ENCODE results near the gene CLIC1. TPM values are rescaled to one million over a fixed set of nuclear protein-coding genes. Genes with fewer than 3 reads are reported as not detected.

The CLIC1 gene
- total RNA-seq, 2 donors from 2014 or later: 90.9 to 194 TPM

DNA sequence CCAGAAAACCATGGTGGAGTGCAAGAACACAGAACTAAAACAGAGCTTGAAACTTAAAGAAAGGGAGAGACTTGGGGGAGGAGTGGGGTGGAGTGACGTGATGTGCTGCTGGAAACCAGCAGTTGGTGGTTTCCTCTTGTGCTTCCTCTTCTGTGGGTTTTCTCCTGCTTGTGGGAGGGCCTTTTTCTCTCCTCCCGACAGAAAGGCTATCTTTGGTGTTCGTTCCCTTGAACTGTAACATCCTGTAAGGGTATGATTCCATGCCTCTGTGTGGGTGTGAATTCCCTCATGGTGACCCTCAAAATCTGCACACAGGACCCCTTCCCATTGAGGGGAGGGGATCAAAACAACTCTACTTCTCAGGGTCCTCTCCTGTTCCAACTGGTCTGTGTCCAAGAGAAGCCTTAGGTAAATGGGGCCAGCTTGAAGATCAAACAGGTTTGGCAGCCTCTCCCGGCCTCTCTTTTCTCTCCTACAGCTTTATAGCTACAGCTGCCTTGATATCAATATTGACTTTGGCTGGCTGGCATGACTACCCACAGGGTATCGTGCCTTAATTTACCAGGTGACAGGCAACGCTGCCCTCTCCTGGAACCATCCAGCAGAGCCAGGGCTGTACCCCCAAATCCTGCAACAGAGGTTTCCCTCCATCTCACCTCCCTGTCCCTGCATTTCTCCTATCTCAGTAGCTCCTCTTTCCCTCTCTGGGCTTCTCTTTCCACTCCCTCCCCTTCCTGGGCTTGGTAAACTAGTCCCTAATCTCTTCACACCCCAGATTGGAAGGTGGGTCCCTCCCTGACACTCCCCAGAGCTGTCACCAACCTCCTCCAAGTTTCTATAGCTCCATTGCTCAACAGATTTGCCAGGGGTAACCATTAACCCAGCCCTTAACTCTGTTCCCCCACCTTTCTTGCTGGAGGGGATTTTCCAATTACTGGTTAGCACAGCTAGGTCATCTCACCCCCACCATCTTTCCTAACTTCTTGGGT, 2.0 kb upstream of the CLIC1 start:
- peaks cover 11% of the 10 kb centered on the region for H3K36me3 ChIP-seq
- H3K9me3 ChIP-seq: no peaks in the 10 kb centered on the region
- peaks cover 0 to 57% of the 10 kb centered on the region in 2 donors for H3K4me1 ChIP-seq
- peak overlapping the region; percentile 93 to 96 for H3K27ac ChIP-seq
- no peak overlapping the region for H3K4me3 ChIP-seq
- peak; percentile 68 for DNase-seq (ENCODE audit: low spot score)
- TF ChIP-seq, protein P1, sequence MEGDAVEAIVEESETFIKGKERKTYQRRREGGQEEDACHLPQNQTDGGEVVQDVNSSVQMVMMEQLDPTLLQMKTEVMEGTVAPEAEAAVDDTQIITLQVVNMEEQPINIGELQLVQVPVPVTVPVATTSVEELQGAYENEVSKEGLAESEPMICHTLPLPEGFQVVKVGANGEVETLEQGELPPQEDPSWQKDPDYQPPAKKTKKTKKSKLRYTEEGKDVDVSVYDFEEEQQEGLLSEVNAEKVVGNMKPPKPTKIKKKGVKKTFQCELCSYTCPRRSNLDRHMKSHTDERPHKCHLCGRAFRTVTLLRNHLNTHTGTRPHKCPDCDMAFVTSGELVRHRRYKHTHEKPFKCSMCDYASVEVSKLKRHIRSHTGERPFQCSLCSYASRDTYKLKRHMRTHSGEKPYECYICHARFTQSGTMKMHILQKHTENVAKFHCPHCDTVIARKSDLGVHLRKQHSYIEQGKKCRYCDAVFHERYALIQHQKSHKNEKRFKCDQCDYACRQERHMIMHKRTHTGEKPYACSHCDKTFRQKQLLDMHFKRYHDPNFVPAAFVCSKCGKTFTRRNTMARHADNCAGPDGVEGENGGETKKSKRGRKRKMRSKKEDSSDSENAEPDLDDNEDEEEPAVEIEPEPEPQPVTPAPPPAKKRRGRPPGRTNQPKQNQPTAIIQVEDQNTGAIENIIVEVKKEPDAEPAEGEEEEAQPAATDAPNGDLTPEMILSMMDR (IDR thresholded peaks at IDR 0.05): peak in 1 of 2 donors; percentile 19
- H3K27me3 ChIP-seq: no peaks in the 10 kb centered on the region

DNA sequence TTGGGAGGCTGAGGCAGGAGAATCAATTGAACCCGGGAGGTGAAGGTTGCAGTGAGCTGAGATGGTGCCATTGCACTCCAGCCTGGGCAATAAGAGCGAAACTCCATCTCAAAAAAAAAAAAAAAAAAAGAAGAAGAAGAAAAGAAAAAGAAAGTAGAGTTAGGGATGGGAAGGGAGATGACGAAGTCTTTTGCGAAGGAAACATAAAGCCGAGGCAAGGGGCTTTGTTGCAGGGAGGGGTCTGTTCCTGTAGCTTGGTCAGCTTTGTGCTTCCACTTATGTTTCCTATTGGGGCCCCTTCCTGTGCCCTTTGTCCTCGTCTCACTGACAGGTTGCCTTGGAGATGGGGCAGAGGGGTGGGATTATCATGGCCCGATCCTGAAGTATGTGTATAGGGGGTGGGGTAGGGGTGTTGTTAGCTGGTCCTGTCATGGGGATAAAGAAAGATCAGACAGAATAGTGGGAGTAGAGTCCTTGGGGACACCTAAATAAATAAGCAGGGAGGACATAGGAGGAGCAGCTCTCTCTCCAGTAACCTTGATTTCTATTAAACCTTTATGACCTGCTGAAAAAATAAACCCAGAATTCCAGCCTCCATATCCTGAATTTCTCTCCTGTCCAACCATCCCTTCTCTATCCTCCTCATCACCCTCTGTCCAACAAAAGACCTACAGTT, 1.1 kb upstream of the CLIC1 start:
- no peak for DNase-seq (ENCODE audit: low spot score)
- Histone ChIP-seq H3K36me3 (peaks cover 19% of the 10 kb centered on the region), H3K4me3 (no peak overlapping the region), H3K27ac (peak overlapping the region; percentile 93 to 96), H3K9me3 (no peaks in the 10 kb centered on the region), H3K27me3 (no peaks in the 10 kb centered on the region), H3K4me1 (peaks cover 0 to 57% of the 10 kb centered on the region in 2 donors)
- TF ChIP-seq, protein P1 (IDR thresholded peaks at IDR 0.05): no peak

DNA sequence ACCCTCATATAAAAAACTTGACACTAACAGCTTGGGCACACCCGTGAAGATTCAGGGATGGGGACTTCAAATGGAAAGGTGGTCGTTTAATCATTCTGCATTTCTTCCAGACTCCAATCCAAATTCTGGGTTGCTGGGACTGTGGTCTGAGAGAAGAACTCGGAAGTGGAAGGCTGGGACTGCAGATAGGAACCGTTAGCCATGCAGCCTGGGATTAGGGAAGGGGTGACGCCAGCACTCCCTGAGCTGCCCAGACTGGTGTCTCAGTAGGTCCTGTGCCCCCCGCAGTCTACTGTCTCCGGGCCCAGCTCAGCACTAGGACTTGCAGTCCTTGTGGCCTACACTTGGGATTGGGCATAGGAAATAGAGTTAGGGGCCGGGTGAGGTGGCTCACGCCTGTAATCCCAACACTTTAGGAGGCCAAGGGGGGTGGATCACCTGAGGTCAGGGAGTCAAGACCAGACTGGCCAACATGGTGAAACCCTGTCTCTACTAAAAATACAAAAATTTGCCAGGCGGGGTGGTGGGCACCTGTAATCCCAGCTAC, 511 bp upstream of the CLIC1 start:
- H3K4me3 ChIP-seq: peak overlapping the region; percentile 72
- H3K4me1 ChIP-seq: peaks cover 0 to 57% of the 10 kb centered on the region in 2 donors
- peaks cover 25% of the 10 kb centered on the region for H3K36me3 ChIP-seq
- DNase-seq (ENCODE audit: low spot score): peak; percentile 60
- H3K27ac ChIP-seq: peak overlapping the region; percentile 93 to 96
- TF ChIP-seq, protein P1 (IDR thresholded peaks at IDR 0.05): no peak
- H3K27me3 ChIP-seq: no peaks in the 10 kb centered on the region
- no peaks in the 10 kb centered on the region for H3K9me3 ChIP-seq

DNA sequence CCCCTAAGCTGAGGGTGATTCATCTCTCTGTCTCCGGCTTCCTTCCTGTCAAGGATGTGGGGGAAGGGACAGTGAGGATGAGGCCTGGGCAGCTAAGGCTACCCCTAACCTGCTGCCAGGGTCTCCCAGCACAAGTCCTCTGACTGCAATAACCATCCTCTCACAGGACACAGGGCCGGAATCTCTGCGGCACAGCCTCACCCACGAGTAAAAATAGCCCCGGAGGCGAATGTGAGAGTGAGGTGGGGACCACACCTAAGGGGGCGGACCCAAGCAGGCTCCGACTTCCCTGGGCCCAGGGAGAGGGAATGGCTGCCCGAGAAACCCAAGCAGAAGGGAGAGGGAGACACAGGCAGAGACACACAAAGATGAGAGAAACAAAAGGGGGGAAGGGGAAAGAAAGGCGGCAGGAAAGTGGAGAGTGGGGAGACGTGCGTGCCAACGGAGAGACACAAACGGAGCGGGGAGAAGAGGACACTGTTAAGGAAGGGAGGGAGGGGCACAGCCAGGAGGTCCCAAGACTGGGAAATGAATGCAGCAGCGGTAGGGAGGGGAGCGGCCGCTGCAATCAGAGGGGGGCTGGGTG, 1.4 kb downstream of the CLIC1 start:
- TF ChIP-seq, protein P1 (IDR thresholded peaks at IDR 0.05): no peak
- Histone ChIP-seq H3K36me3 (peaks cover 42% of the 10 kb centered on the region), H3K4me3 (peak overlapping the region; percentile 72), H3K9me3 (no peaks in the 10 kb centered on the region), H3K27me3 (no peaks in the 10 kb centered on the region), H3K27ac (peak overlapping the region; percentile 93 to 96), H3K4me1 (peaks cover 0 to 59% of the 10 kb centered on the region in 2 donors)
- peak; percentile 75 for DNase-seq (ENCODE audit: low spot score)

DNA sequence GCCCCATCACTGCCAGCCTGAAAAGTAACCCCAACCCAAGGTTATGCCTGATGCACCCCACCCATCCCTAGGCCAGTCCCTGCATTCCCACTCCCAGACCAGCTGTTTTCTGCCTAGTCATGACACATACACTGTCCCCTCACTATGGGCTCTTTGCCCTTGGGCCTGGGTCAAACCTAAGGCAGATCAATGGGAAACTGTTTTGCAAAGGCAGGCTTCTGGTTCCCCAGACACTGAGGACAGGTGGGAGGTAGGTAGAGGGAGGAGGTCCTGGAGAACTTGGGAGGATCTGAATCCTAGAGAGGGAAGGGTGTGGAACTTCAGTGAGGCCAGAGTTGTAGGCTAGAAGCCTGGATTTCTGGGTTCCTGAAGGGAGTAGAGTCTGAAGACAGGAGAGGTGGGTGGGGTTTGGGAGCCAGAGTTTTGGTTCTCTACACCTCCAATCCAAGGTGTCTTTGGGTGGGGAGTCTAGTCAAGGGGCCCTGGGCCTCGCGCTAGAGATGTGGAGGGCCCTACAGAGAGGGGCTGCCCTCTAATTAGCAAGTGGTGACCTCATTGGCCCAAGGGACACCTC, 2.0 kb downstream of the CLIC1 start:
- Histone ChIP-seq H3K36me3 (peaks cover 42% of the 10 kb centered on the region), H3K9me3 (no peaks in the 10 kb centered on the region), H3K4me3 (peak overlapping the region; percentile 72), H3K27ac (peak overlapping the region; percentile 93 to 96), H3K27me3 (no peaks in the 10 kb centered on the region), H3K4me1 (peaks cover 0 to 56% of the 10 kb centered on the region in 2 donors)
- no peak for DNase-seq (ENCODE audit: low spot score)
- TF ChIP-seq, protein P1 (IDR thresholded peaks at IDR 0.05): no peak
